ENCODE measurements around the gene METTL22.

Gene METTL22

GRCh38 chr16:8660841-8661301 lies 39.4 kb downstream of the METTL22 start:
- H3K9ac ChIP-seq (ENCODE audit: low read length): no peak overlapping the region
- H3F3A ChIP-seq (ENCODE audit: insufficient read depth): no peaks in the 10 kb centered on the region
- no peaks in the 10 kb centered on the region for H4K20me1 ChIP-seq (ENCODE audit: low read depth, low read length)
- no peak overlapping the region for H3K4me3 ChIP-seq (ENCODE audit: insufficient read depth, low read length, poor library complexity, severe bottlenecking)
- H3K36me3 ChIP-seq (ENCODE audit: low read length): no peaks in the 10 kb centered on the region
- no peaks in the 10 kb centered on the region for H3K79me2 ChIP-seq (ENCODE audit: insufficient read depth, low read length)
- no peaks in the 10 kb centered on the region for H3K9me3 ChIP-seq (ENCODE audit: insufficient read depth, low read length)
- H3K27me3 ChIP-seq (ENCODE audit: low read length): no peaks in the 10 kb centered on the region
- no peak overlapping the region for H3K4me2 ChIP-seq (ENCODE audit: low read depth, low read length, poor library complexity, severe bottlenecking)
- no peak overlapping the region for H2AFZ ChIP-seq (ENCODE audit: low read depth, low read length, severe bottlenecking)
- H3K9me2 ChIP-seq (replicated peaks; ENCODE audit: insufficient read depth, low read length): no peaks in the 10 kb centered on the region
- no peak for TF ChIP-seq EZH2phosphoT487 (conservative IDR thresholded peaks at IDR 0.05; ENCODE audit: low read length)
- TF ChIP-seq, protein P1, sequence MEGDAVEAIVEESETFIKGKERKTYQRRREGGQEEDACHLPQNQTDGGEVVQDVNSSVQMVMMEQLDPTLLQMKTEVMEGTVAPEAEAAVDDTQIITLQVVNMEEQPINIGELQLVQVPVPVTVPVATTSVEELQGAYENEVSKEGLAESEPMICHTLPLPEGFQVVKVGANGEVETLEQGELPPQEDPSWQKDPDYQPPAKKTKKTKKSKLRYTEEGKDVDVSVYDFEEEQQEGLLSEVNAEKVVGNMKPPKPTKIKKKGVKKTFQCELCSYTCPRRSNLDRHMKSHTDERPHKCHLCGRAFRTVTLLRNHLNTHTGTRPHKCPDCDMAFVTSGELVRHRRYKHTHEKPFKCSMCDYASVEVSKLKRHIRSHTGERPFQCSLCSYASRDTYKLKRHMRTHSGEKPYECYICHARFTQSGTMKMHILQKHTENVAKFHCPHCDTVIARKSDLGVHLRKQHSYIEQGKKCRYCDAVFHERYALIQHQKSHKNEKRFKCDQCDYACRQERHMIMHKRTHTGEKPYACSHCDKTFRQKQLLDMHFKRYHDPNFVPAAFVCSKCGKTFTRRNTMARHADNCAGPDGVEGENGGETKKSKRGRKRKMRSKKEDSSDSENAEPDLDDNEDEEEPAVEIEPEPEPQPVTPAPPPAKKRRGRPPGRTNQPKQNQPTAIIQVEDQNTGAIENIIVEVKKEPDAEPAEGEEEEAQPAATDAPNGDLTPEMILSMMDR (IDR thresholded peaks at IDR 0.05; ENCODE audit: insufficient read depth, low read length, poor library complexity, severe bottlenecking): peak; percentile 46
- H3K27ac ChIP-seq (ENCODE audit: low read depth, low read length): no peak overlapping the region

GRCh38 chr16:8661703-8662102 lies 40.2 kb downstream of the METTL22 start:
- Histone ChIP-seq H3K36me3 (ENCODE audit: low read length) (no peaks in the 10 kb centered on the region), H3F3A (ENCODE audit: insufficient read depth) (no peaks in the 10 kb centered on the region), H2AFZ (ENCODE audit: low read depth, low read length, severe bottlenecking) (no peak overlapping the region), H4K20me1 (ENCODE audit: low read depth, low read length) (no peaks in the 10 kb centered on the region), H3K9ac (ENCODE audit: low read length) (no peak overlapping the region), H3K4me2 (ENCODE audit: low read depth, low read length, poor library complexity, severe bottlenecking) (no peak overlapping the region), H3K27me3 (ENCODE audit: low read length) (no peaks in the 10 kb centered on the region), H3K4me3 (ENCODE audit: insufficient read depth, low read length, poor library complexity, severe bottlenecking) (no peak overlapping the region), H3K9me3 (ENCODE audit: insufficient read depth, low read length) (no peaks in the 10 kb centered on the region), H3K9me2 (replicated peaks; ENCODE audit: insufficient read depth, low read length) (no peaks in the 10 kb centered on the region), H3K79me2 (ENCODE audit: insufficient read depth, low read length) (no peaks in the 10 kb centered on the region), H3K27ac (ENCODE audit: low read depth, low read length) (no peak overlapping the region)
- no peak for TF ChIP-seq EZH2phosphoT487 (conservative IDR thresholded peaks at IDR 0.05; ENCODE audit: low read length)
- TF ChIP-seq, protein P1 (IDR thresholded peaks at IDR 0.05; ENCODE audit: insufficient read depth, low read length, poor library complexity, severe bottlenecking): no peak

DNA sequence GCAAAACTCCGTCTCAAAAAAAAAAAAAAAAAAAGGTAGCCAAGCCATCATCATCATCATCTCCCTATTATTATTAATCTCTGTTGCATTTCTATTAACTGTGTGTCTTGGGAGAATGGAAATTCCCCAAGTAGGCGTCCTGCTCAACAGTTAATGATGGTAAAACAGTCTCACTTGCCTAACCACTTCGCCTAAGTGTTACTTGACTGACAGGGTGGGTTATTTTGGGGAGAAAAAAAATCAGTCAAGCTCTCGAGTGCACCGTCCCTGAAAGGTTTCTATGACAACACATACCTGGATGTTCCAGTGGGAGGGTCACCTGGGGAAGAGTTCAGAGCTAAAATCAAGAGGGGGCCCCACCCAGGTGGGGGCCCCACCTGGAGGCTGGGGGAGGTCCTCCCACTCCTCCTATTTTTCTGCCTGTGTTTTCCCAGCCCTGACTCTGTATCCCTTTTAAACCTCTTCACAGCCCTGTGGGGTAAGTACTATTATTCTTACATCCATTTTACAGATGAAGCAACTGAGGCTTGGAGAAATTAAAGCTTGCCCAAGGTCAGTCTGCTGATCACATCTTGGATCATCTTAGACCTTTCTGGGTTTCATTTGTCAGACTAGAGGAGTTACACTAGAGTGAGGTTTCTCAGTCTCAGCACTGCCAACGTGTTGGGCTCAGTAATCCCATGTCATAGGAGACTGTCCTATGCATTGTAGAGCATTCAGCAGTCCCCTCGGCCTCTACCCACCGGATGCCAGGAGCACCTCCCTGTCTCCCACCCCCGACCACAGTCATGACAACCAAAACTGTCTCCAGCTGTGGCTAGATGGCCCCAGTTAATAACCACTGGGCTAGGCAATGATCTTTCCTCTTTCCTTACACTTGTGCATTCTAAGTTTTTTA lies 41.9 kb downstream of the METTL22 start:
- TF ChIP-seq, protein P1 (IDR thresholded peaks at IDR 0.05; ENCODE audit: insufficient read depth, low read length, poor library complexity, severe bottlenecking): no peak
- no peak for TF ChIP-seq EZH2phosphoT487 (conservative IDR thresholded peaks at IDR 0.05; ENCODE audit: low read length)
- no peak overlapping the region for H3K27ac ChIP-seq (ENCODE audit: low read depth, low read length)
- no peak overlapping the region for H3K4me2 ChIP-seq (ENCODE audit: low read depth, low read length, poor library complexity, severe bottlenecking)
- H3F3A ChIP-seq (ENCODE audit: insufficient read depth): no peaks in the 10 kb centered on the region
- H4K20me1 ChIP-seq (ENCODE audit: low read depth, low read length): no peaks in the 10 kb centered on the region
- H3K9ac ChIP-seq (ENCODE audit: low read length): no peak overlapping the region
- H3K4me3 ChIP-seq (ENCODE audit: insufficient read depth, low read length, poor library complexity, severe bottlenecking): no peak overlapping the region
- no peaks in the 10 kb centered on the region for H3K36me3 ChIP-seq (ENCODE audit: low read length)
- no peak overlapping the region for H2AFZ ChIP-seq (ENCODE audit: low read depth, low read length, severe bottlenecking)
- H3K79me2 ChIP-seq (ENCODE audit: insufficient read depth, low read length): no peaks in the 10 kb centered on the region
- H3K27me3 ChIP-seq (ENCODE audit: low read length): no peaks in the 10 kb centered on the region
- H3K9me2 ChIP-seq (replicated peaks; ENCODE audit: insufficient read depth, low read length): no peaks in the 10 kb centered on the region
- H3K9me3 ChIP-seq (ENCODE audit: insufficient read depth, low read length): no peaks in the 10 kb centered on the region
